ENCODE results near the gene SPAG17. TPM values are rescaled to one million over a fixed set of nuclear protein-coding genes. Genes with fewer than 3 reads are reported as not detected.

SPAG17 gene
- total RNA-seq, 1 donor from 2014 or later, result 1.6 TPM

- Histone ChIP-seq H3K4me2 (no peak overlapping the region), H3K9me3 (ENCODE audit: low read depth) (no peaks in the 10 kb centered on the region), H2AFZ (replicated peaks) (no peak overlapping the region), H3K36me3 (no peaks in the 10 kb centered on the region), H3K4me3 (no peak overlapping the region), H3K4me1 (peaks cover 6% of the 10 kb centered on the region), H3K79me2 (ENCODE audit: low read depth) (no peaks in the 10 kb centered on the region), H3K27ac (no peak overlapping the region), H3F3A (ENCODE audit: low read depth) (no peaks in the 10 kb centered on the region), H3K9ac (no peak overlapping the region), H3K27me3 (no peaks in the 10 kb centered on the region), H4K20me1 (ENCODE audit: low read depth) (no peaks in the 10 kb centered on the region)
- H3K4me1 Mint-ChIP-seq, result no peaks in the 10 kb centered on the region
- H3K36me3 Mint-ChIP-seq, result no peaks in the 10 kb centered on the region
- no peak overlapping the region for H3K4me3 Mint-ChIP-seq
- DNase-seq (ENCODE audit: low spot score), result peak; percentile 21
- TF ChIP-seq EZH2phosphoT487 (IDR thresholded peaks at IDR 0.05), result no peak
- TF ChIP-seq, protein P1, sequence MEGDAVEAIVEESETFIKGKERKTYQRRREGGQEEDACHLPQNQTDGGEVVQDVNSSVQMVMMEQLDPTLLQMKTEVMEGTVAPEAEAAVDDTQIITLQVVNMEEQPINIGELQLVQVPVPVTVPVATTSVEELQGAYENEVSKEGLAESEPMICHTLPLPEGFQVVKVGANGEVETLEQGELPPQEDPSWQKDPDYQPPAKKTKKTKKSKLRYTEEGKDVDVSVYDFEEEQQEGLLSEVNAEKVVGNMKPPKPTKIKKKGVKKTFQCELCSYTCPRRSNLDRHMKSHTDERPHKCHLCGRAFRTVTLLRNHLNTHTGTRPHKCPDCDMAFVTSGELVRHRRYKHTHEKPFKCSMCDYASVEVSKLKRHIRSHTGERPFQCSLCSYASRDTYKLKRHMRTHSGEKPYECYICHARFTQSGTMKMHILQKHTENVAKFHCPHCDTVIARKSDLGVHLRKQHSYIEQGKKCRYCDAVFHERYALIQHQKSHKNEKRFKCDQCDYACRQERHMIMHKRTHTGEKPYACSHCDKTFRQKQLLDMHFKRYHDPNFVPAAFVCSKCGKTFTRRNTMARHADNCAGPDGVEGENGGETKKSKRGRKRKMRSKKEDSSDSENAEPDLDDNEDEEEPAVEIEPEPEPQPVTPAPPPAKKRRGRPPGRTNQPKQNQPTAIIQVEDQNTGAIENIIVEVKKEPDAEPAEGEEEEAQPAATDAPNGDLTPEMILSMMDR (IDR thresholded peaks at IDR 0.05), result peak; percentile 51
- H3K9me3 Mint-ChIP-seq, result no peaks in the 10 kb centered on the region
- no peak overlapping the region for H3K27ac Mint-ChIP-seq
- H3K27me3 Mint-ChIP-seq (ENCODE audit: insufficient read depth, low read depth), result no peaks in the 10 kb centered on the region
Observed at GRCh38 chr1:118154220-118154619, 30.8 kb downstream of the SPAG17 start.

GRCh38 chr1:118151312-118151937, 33.6 kb downstream of the SPAG17 start:
- no peak overlapping the region for H3K4me3 ChIP-seq
- Mint-ChIP-seq H3K4me1 (no peaks in the 10 kb centered on the region), H3K4me3 (no peak overlapping the region), H3K27me3 (ENCODE audit: insufficient read depth, low read depth) (no peaks in the 10 kb centered on the region), H3K36me3 (no peaks in the 10 kb centered on the region), H3K27ac (no peak overlapping the region), H3K9me3 (no peaks in the 10 kb centered on the region)
- H3K27me3 ChIP-seq, result no peaks in the 10 kb centered on the region
- H3K4me1 ChIP-seq, result peaks cover 6% of the 10 kb centered on the region
- no peak overlapping the region for H3K27ac ChIP-seq
- H2AFZ ChIP-seq (replicated peaks), result no peak overlapping the region
- H3K9ac ChIP-seq, result no peak overlapping the region
- no peaks in the 10 kb centered on the region for H3K36me3 ChIP-seq
- H3K9me3 ChIP-seq (ENCODE audit: low read depth), result no peaks in the 10 kb centered on the region
- no peak overlapping the region for H3K4me2 ChIP-seq
- peak; percentile 68 for DNase-seq (ENCODE audit: low spot score)
- no peaks in the 10 kb centered on the region for H3K79me2 ChIP-seq (ENCODE audit: low read depth)
- H4K20me1 ChIP-seq (ENCODE audit: low read depth), result no peaks in the 10 kb centered on the region
- H3F3A ChIP-seq (ENCODE audit: low read depth), result no peaks in the 10 kb centered on the region
- TF ChIP-seq EZH2phosphoT487 (IDR thresholded peaks at IDR 0.05) (no peak), EZH2 (IDR thresholded peaks at IDR 0.05) (no peak)
- TF ChIP-seq, protein P1 (IDR thresholded peaks at IDR 0.05), result peak; percentile 95

GRCh38 chr1:118149799-118150198, 35.2 kb downstream of the SPAG17 start:
- no peaks in the 10 kb centered on the region for H3K9me3 ChIP-seq (ENCODE audit: low read depth)
- H3K9me3 Mint-ChIP-seq, result no peaks in the 10 kb centered on the region
- H3K79me2 ChIP-seq (ENCODE audit: low read depth), result no peaks in the 10 kb centered on the region
- H3K4me1 Mint-ChIP-seq, result no peaks in the 10 kb centered on the region
- H3K27me3 ChIP-seq, result no peaks in the 10 kb centered on the region
- H3K4me3 ChIP-seq, result no peak overlapping the region
- H3K4me1 ChIP-seq, result peaks cover under 1% of the 10 kb centered on the region
- H3K4me3 Mint-ChIP-seq, result no peak overlapping the region
- H4K20me1 ChIP-seq (ENCODE audit: low read depth), result no peaks in the 10 kb centered on the region
- no peak for DNase-seq (ENCODE audit: low spot score)
- H3K27ac Mint-ChIP-seq, result no peak overlapping the region
- H3F3A ChIP-seq (ENCODE audit: low read depth), result no peaks in the 10 kb centered on the region
- no peak overlapping the region for H2AFZ ChIP-seq (replicated peaks)
- no peaks in the 10 kb centered on the region for H3K36me3 Mint-ChIP-seq
- H3K27me3 Mint-ChIP-seq (ENCODE audit: insufficient read depth, low read depth), result no peaks in the 10 kb centered on the region
- H3K9ac ChIP-seq, result no peak overlapping the region
- H3K27ac ChIP-seq, result no peak overlapping the region
- H3K4me2 ChIP-seq, result no peak overlapping the region
- no peaks in the 10 kb centered on the region for H3K36me3 ChIP-seq
- TF ChIP-seq EZH2phosphoT487 (IDR thresholded peaks at IDR 0.05) (no peak), EZH2 (IDR thresholded peaks at IDR 0.05) (no peak)
- TF ChIP-seq, protein P1 (IDR thresholded peaks at IDR 0.05), result no peak
